Measurements from ENCODE around the gene RRP1B.

- TF ChIP-seq CTCF (IDR thresholded peaks at IDR 0.05) (no peak), POLR2AphosphoS5 (IDR thresholded peaks at IDR 0.05) (no peak), POLR2A (IDR thresholded peaks at IDR 0.05) (no peak)
These were observed 42.8 kb downstream of the RRP1B start for GRCh38 chr21:43701936-43702784.
